Subcutaneous abdominal adipose tissue (tissue), 5 donors: ENCODE data around the gene STIP1.

ENCODE experiments used
- H3K27ac ChIP-seq: one replicate; pipeline ENCODE4 v1.7.0; 2013; ENCODE audit warnings: low read depth, mild to moderate bottlenecking, inconsistent platforms, low read length, moderate library complexity
- H3K27me3 ChIP-seq, 5 donors: one replicate each; pipeline ENCODE4 v1.7.0; 2013; ENCODE audit warnings: low read length in 5 of 5, inconsistent platforms in 1 of 5; ENCODE audit not compliant: control insufficient read depth in 5 of 5, insufficient read depth in 4 of 5
- H3K36me3 ChIP-seq, 5 donors: one replicate each; pipeline ENCODE4 v1.7.0; 2013; ENCODE audit warnings: low read length in 5 of 5; ENCODE audit not compliant: control insufficient read depth in 5 of 5, insufficient read depth in 5 of 5
- H3K4me1 ChIP-seq, 5 donors: one replicate each; pipeline ENCODE4 v1.7.0; 2013; ENCODE audit warnings: low read length in 5 of 5, mild to moderate bottlenecking in 3 of 5, moderate library complexity in 1 of 5; ENCODE audit not compliant: control insufficient read depth in 5 of 5, insufficient read depth in 5 of 5
- H3K4me3 ChIP-seq, 5 donors: one replicate each; pipeline ENCODE4 v1.7.0; 2013; ENCODE audit warnings: low read length in 5 of 5, low read depth in 1 of 5
- H3K9ac ChIP-seq, 5 donors: one replicate each; pipeline ENCODE4 v1.7.0; 2013; ENCODE audit warnings: low read length in 5 of 5, mild to moderate bottlenecking in 4 of 5, moderate library complexity in 3 of 5
- H3K9me3 ChIP-seq, 5 donors: one replicate each; pipeline ENCODE4 v1.7.0; 2013; ENCODE audit warnings: low read length in 5 of 5; ENCODE audit not compliant: control insufficient read depth in 5 of 5
- donor health status: healthy.
- donor health status: healthy.
- donor health status: healthy.
- donor health status: healthy.
- donor health status: healthy.

Gene STIP1

DNA sequence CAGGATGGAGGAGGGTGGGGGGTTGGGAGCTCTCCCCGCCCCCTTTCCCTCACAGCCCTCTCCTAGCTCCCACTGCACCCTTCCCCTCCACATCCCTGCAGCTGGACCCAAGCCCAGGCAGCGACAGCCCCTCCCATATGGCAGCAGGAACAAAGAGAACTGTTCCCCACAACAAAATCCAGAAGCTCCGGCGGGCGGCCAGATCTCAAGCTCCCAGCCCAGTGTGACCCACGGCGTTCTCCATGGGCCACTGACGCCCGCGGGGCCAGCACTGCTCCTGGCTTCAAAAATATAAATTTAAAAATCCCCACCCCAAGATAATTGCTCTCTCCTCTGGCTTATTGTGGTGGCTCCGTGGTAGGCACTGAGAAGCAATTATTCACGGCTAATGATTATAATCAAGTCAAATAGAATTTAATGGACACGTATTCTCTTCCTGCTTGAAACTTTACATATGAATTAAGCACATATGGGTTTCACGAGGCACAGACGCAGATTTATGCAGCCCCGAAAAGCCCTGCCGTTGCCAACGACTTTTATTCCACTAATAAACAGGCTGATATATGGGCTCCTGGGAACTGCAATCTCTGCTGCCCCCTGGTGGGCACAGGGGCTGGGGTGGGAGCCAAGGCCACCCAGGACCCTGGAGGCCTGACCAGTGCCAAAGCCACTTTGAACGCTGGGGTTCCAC lies 37.6 kb upstream of the STIP1 start:
- Histone ChIP-seq H3K27me3 (no peaks in the 10 kb centered on the region), H3K9ac (peak overlapping the region in 3 of 5 donors; percentile 10 to 66 (median 54)), H3K4me3 (peak overlapping the region; percentile 34 to 59 (median 48)), H3K27ac (no peak overlapping the region), H3K36me3 (no peaks in the 10 kb centered on the region), H3K9me3 (no peaks in the 10 kb centered on the region), H3K4me1 (peaks cover 2 to 31% (median 23%) of the 10 kb centered on the region in 5 donors)

- peak overlapping the region in 2 of 5 donors; percentile 41 to 56 for H3K4me3 ChIP-seq
- peak overlapping the region in 1 of 5 donors; percentile 54 for H3K9ac ChIP-seq
- H3K9me3 ChIP-seq, result no peaks in the 10 kb centered on the region
- no peaks in the 10 kb centered on the region for H3K27me3 ChIP-seq
- no peaks in the 10 kb centered on the region for H3K36me3 ChIP-seq
- peaks cover 2 to 31% (median 23%) of the 10 kb centered on the region in 5 donors for H3K4me1 ChIP-seq
- H3K27ac ChIP-seq, result no peak overlapping the region
These were observed 36.9 kb upstream of the STIP1 start for GRCh38 chr11:64148917-64149617.

- H3K27ac ChIP-seq, result no peak overlapping the region
- H3K9ac ChIP-seq, result no peak overlapping the region
- peaks cover 2 to 31% (median 23%) of the 10 kb centered on the region in 5 donors for H3K4me1 ChIP-seq
- H3K9me3 ChIP-seq, result no peaks in the 10 kb centered on the region
- H3K4me3 ChIP-seq, result no peak overlapping the region
- H3K36me3 ChIP-seq, result no peaks in the 10 kb centered on the region
- no peaks in the 10 kb centered on the region for H3K27me3 ChIP-seq
These were observed 35.9 kb upstream of the STIP1 start for GRCh38 chr11:64150051-64150450.

- peak overlapping the region in 1 of 5 donors; percentile 39 for H3K9ac ChIP-seq
- H3K4me1 ChIP-seq, result peaks cover 2 to 31% (median 23%) of the 10 kb centered on the region in 5 donors
- no peaks in the 10 kb centered on the region for H3K36me3 ChIP-seq
- no peaks in the 10 kb centered on the region for H3K9me3 ChIP-seq
- no peak overlapping the region for H3K4me3 ChIP-seq
- no peaks in the 10 kb centered on the region for H3K27me3 ChIP-seq
- no peak overlapping the region for H3K27ac ChIP-seq
These were observed 35.3 kb upstream of the STIP1 start for GRCh38 chr11:64150481-64151239.

GRCh38 chr11:64151337-64151736 lies 34.6 kb upstream of the STIP1 start:
- H3K27ac ChIP-seq, result no peak overlapping the region
- H3K4me1 ChIP-seq, result peaks cover 2 to 31% (median 23%) of the 10 kb centered on the region in 5 donors
- no peaks in the 10 kb centered on the region for H3K36me3 ChIP-seq
- no peak overlapping the region for H3K4me3 ChIP-seq
- no peak overlapping the region for H3K9ac ChIP-seq
- H3K9me3 ChIP-seq, result no peaks in the 10 kb centered on the region
- no peaks in the 10 kb centered on the region for H3K27me3 ChIP-seq

GRCh38 chr11:64152841-64153691 lies 32.9 kb upstream of the STIP1 start:
- H3K27ac ChIP-seq, result no peak overlapping the region
- peak overlapping the region in 1 of 5 donors; percentile 10 for H3K9ac ChIP-seq
- H3K4me3 ChIP-seq, result peak overlapping the region in 1 of 5 donors; percentile 29
- H3K27me3 ChIP-seq, result no peaks in the 10 kb centered on the region
- peaks cover 0 to 3% (median 0%) of the 10 kb centered on the region in 5 donors for H3K36me3 ChIP-seq
- peaks cover 2 to 29% (median 21%) of the 10 kb centered on the region in 5 donors for H3K4me1 ChIP-seq
- no peaks in the 10 kb centered on the region for H3K9me3 ChIP-seq

GRCh38 chr11:64153812-64154211 lies 32.2 kb upstream of the STIP1 start:
- peaks cover 0 to 21% (median 14%) of the 10 kb centered on the region in 5 donors for H3K4me1 ChIP-seq
- no peak overlapping the region for H3K4me3 ChIP-seq
- no peaks in the 10 kb centered on the region for H3K27me3 ChIP-seq
- H3K9me3 ChIP-seq, result no peaks in the 10 kb centered on the region
- H3K36me3 ChIP-seq, result peaks cover 0 to 3% (median 0%) of the 10 kb centered on the region in 5 donors
- no peak overlapping the region for H3K27ac ChIP-seq
- no peak overlapping the region for H3K9ac ChIP-seq

DNA sequence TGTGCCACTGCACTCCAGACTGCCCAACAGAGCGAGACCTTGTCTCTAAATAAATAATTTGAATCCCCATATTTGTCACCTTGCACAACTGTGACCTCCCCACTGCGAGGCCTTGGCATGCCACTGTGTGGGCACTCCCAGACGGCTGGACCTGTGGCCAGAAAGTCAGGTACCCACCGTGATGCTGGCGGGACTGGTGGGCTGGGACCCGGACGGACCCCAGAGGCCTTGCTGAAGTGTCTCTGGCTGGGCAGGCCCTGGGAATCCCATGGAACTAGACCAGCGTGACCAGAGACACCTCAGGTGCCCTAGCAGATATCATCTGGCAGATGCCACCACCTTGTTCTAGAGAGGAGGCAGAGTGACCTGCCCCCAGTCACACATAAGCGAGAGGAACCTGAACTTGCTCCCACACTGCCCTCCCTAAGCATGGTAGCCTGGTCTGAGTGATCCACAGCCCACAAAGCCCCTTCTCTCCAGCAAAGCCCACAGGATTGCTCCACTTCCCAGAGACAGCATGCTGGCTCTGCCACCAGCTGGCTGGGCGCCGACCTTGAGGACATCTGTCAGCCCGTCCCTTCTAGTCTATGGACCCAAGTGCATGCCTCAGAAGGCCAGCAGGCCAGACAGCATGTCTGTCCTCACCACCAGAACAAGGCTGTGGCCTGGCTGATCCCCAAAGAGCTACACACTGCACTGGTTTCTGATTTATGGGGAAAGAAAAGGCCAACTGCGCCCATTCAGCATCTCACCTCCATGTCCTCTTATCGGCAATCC lies 29.5 kb upstream of the STIP1 start:
- H3K36me3 ChIP-seq, result peaks cover 0 to 7% (median 0%) of the 10 kb centered on the region in 5 donors
- H3K4me1 ChIP-seq, result peaks cover 0 to 6% (median 4%) of the 10 kb centered on the region in 5 donors
- H3K27ac ChIP-seq, result no peak overlapping the region
- no peak overlapping the region for H3K4me3 ChIP-seq
- H3K27me3 ChIP-seq, result no peaks in the 10 kb centered on the region
- no peaks in the 10 kb centered on the region for H3K9me3 ChIP-seq
- H3K9ac ChIP-seq, result no peak overlapping the region
